Neuronal stem cell (in vitro differentiated cells): ENCODE data around the gene MAP4.
A peak's percentile ranks its signal among the peaks of the same experiment; 100 is the strongest.

Experiments used
- DNase-seq: peaks from one replicate; pipeline ENCODE4 v3.0.0-alpha.2; 2013; ENCODE audit warnings: low spot score
- H2AFZ ChIP-seq: one replicate; pipeline ENCODE4 v1.6.1; 2013; ENCODE audit warnings: mild to moderate bottlenecking, low read length, inconsistent platforms
- H2AK5ac ChIP-seq: 2 replicates; pipeline ENCODE4 v1.6.1; 2013; ENCODE audit warnings: low read depth, mild to moderate bottlenecking, inconsistent platforms, low read length, moderate library complexity, mixed read lengths
- H2BK120ac ChIP-seq: 2 replicates; pipeline ENCODE4 v1.6.1; 2013; ENCODE audit warnings: low read depth, mild to moderate bottlenecking, inconsistent platforms, low read length, moderate library complexity, mixed read lengths
- H2BK12ac ChIP-seq: one replicate; pipeline ENCODE4 v1.6.1; 2013; ENCODE audit warnings: low read length, inconsistent platforms
- H2BK15ac ChIP-seq: 2 replicates; pipeline ENCODE4 v1.6.1; 2013; ENCODE audit warnings: mild to moderate bottlenecking, low read length, inconsistent platforms, mixed read lengths
- H2BK5ac ChIP-seq: one replicate; pipeline ENCODE4 v1.6.1; 2013; ENCODE audit warnings: inconsistent platforms, mild to moderate bottlenecking, low read length, moderate library complexity
- H3K14ac ChIP-seq: one replicate; pipeline ENCODE4 v1.6.1; 2013; ENCODE audit warnings: low read length, inconsistent platforms
- H3K18ac ChIP-seq: 2 replicates; pipeline ENCODE4 v1.6.1; 2013; ENCODE audit warnings: low read length, inconsistent platforms
- H3K23ac ChIP-seq: 2 replicates; pipeline ENCODE4 v1.6.1; 2013; ENCODE audit warnings: low read depth, mild to moderate bottlenecking, mixed read lengths, low read length, inconsistent platforms; ENCODE audit not compliant: poor library complexity
- H3K27ac ChIP-seq: replicated peaks from 3 replicates; pipeline ENCODE4 v1.5.1; 2013; ENCODE audit warnings: low read length, inconsistent platforms
- H3K27me3 ChIP-seq, 3 experiments: 2 replicates each; pipeline ENCODE4 v1.6.1; 2013; ENCODE audit warnings: low read length in 3 of 3, mild to moderate bottlenecking in 2 of 3, inconsistent platforms in 1 of 3, low read depth in 1 of 3, mixed read lengths in 1 of 3, moderate library complexity in 1 of 3; ENCODE audit not compliant: control insufficient read depth in 3 of 3, insufficient read depth in 3 of 3
- H3K36me3 ChIP-seq, 2 donors: replicated peaks in 1 of 2; 2 replicates each; pipeline ENCODE4 v1.6.1; 2013; ENCODE audit warnings: low read length in 2 of 2; ENCODE audit not compliant: control insufficient read depth in 2 of 2, insufficient read depth in 2 of 2
- H3K4ac ChIP-seq: 2 replicates; pipeline ENCODE4 v1.6.1; 2013; ENCODE audit warnings: inconsistent platforms, mild to moderate bottlenecking, low read length, moderate library complexity
- H3K4me1 ChIP-seq, 2 donors: 1 replicate in 1 of 2; 2 replicates in 1 of 2; pipeline ENCODE4 v1.6.1; 2013; ENCODE audit warnings: low read length in 2 of 2, low read depth in 1 of 2; ENCODE audit not compliant: control insufficient read depth in 2 of 2, insufficient read depth in 1 of 2
- H3K4me2 ChIP-seq: one replicate; pipeline ENCODE4 v1.6.1; 2013; ENCODE audit warnings: mild to moderate bottlenecking, low read length, inconsistent platforms; ENCODE audit not compliant: insufficient read depth, poor library complexity, severe bottlenecking
- H3K4me3 ChIP-seq, 2 donors: 2 replicates each; pipeline ENCODE4 v1.5.1; 2013; ENCODE audit warnings: low read length in 2 of 2, mild to moderate bottlenecking in 2 of 2, inconsistent platforms in 1 of 2, moderate library complexity in 1 of 2
- H3K79me1 ChIP-seq: one replicate; pipeline ENCODE4 v1.6.1; 2013; ENCODE audit warnings: low read depth, mild to moderate bottlenecking, inconsistent platforms, low read length, moderate library complexity
- H3K9ac ChIP-seq: one replicate; pipeline ENCODE4 v1.6.1; 2013; ENCODE audit warnings: mild to moderate bottlenecking, low read depth, low read length, inconsistent platforms; ENCODE audit not compliant: poor library complexity
- H3K9me3 ChIP-seq, 2 donors: replicated peaks in 1 of 2; 2 replicates each; pipeline versions ENCODE3 to v1.6.1; 2013; ENCODE audit warnings: low read length in 2 of 2, mild to moderate bottlenecking in 2 of 2, inconsistent platforms in 1 of 2, low read depth in 1 of 2, mixed read lengths in 1 of 2, moderate library complexity in 1 of 2; ENCODE audit not compliant: control insufficient read depth in 2 of 2, insufficient read depth in 1 of 2
- H4K8ac ChIP-seq: one replicate; pipeline ENCODE4 v1.6.1; 2013; ENCODE audit warnings: low read depth, mild to moderate bottlenecking, inconsistent platforms, low read length, moderate library complexity
- H4K91ac ChIP-seq: one replicate; pipeline ENCODE4 v1.6.1; 2013; ENCODE audit warnings: low read length, low read depth, mild to moderate bottlenecking, inconsistent platforms; ENCODE audit not compliant: poor library complexity
- WGBS, 2 donors: extraction: QIAGEN DNeasy Blood & Tissue Kit; methylation state at CpG; one replicate each; pipeline ENCODE4 v1.1.7; 2013; ENCODE audit warnings: missing lambda C conversion rate in 2 of 2, mixed read lengths in 1 of 2; ENCODE audit not compliant: insufficient read length in 2 of 2, insufficient replicate concordance in 1 of 2; ENCODE audit errors: extremely low coverage in 2 of 2; 5-methylcytosine and 5-hydroxymethylcytosine counted together

Gene MAP4

GRCh38 chr3:48039487-48040190 is 23.4 kb upstream of the MAP4 start:
- H3K4me3 ChIP-seq: peak overlapping the region in 1 of 2 donors; percentile 1
- peaks cover 10 to 15% of the 10 kb centered on the region in 2 donors for H3K4me1 ChIP-seq
- H3K4me2 ChIP-seq: peak overlapping the region; percentile 28

GRCh38 chr3:48038971-48039481 is 22.8 kb upstream of the MAP4 start:
- Histone ChIP-seq H2AFZ (peak overlapping the region; percentile 16), H2BK15ac (no peak overlapping the region), H3K9me3 (no peaks in the 10 kb centered on the region), H4K8ac (no peak overlapping the region), H3K9ac (no peak overlapping the region), H2BK5ac (no peak overlapping the region), H2BK12ac (no peak overlapping the region), H3K27me3 (no peaks in the 10 kb centered on the region), H3K23ac (no peak overlapping the region), H3K36me3 (peaks cover 0 to 2% of the 10 kb centered on the region in 2 donors), H3K79me1 (no peaks in the 10 kb centered on the region), H3K4me2 (peak overlapping the region; percentile 28), H3K18ac (peak overlapping the region; percentile 74), H3K14ac (no peak overlapping the region), H3K4me3 (peak overlapping the region in 1 of 2 donors; percentile 1), H3K4me1 (peaks cover 12 to 17% of the 10 kb centered on the region in 2 donors), H3K27ac (peak overlapping the region; percentile 93), H2BK120ac (no peak overlapping the region), H2AK5ac (no peak overlapping the region), H4K91ac (no peak overlapping the region), H3K4ac (no peak overlapping the region)
- no CpG with 5 or more reads among the region's 6 CpGs for WGBS, 2 donors
- no peak for DNase-seq

More at GRCh38 chr3:48039487-48040190, 23.4 kb upstream of the MAP4 start:
- no peaks in the 10 kb centered on the region for H3K79me1 ChIP-seq
- no peak overlapping the region for H3K4ac ChIP-seq
- H3K27ac ChIP-seq: peak overlapping the region; percentile 93
- H2BK12ac ChIP-seq: no peak overlapping the region
- H4K8ac ChIP-seq: no peak overlapping the region
- H4K91ac ChIP-seq: no peak overlapping the region
- no peak overlapping the region for H2AFZ ChIP-seq
- H2BK5ac ChIP-seq: no peak overlapping the region
- H3K18ac ChIP-seq: peak overlapping the region; percentile 9
- H2BK15ac ChIP-seq: no peak overlapping the region
- no peak overlapping the region for H3K14ac ChIP-seq
- peaks cover 0 to 2% of the 10 kb centered on the region in 2 donors for H3K36me3 ChIP-seq
- no peaks in the 10 kb centered on the region for H3K9me3 ChIP-seq
- no peak overlapping the region for H3K23ac ChIP-seq
- H2AK5ac ChIP-seq: no peak overlapping the region
- no peak overlapping the region for H3K9ac ChIP-seq
- no peak overlapping the region for H2BK120ac ChIP-seq
- peak; percentile 72 for DNase-seq
- WGBS, 2 donors: no CpG with 5 or more reads among the region's 1 CpG
- no peaks in the 10 kb centered on the region for H3K27me3 ChIP-seq

GRCh38 chr3:48034000-48034516 is 17.8 kb upstream of the MAP4 start:
- H3K4me1 ChIP-seq: peaks cover 7 to 9% of the 10 kb centered on the region in 2 donors
- no peak overlapping the region for H2BK15ac ChIP-seq
- no peak overlapping the region for H2BK12ac ChIP-seq
- no peak overlapping the region for H4K8ac ChIP-seq
- H3K4ac ChIP-seq: no peak overlapping the region
- no peaks in the 10 kb centered on the region for H3K9me3 ChIP-seq
- H3K4me2 ChIP-seq: no peak overlapping the region
- no peak overlapping the region for H3K9ac ChIP-seq
- H3K4me3 ChIP-seq: no peak overlapping the region
- H3K18ac ChIP-seq: no peak overlapping the region
- H2AFZ ChIP-seq: no peak overlapping the region
- no CpG with 5 or more reads among the region's 2 CpGs for WGBS, 2 donors
- no peak for DNase-seq
- H2BK120ac ChIP-seq: no peak overlapping the region
- H3K79me1 ChIP-seq: no peaks in the 10 kb centered on the region
- H2BK5ac ChIP-seq: no peak overlapping the region
- H2AK5ac ChIP-seq: no peak overlapping the region
- no peak overlapping the region for H3K14ac ChIP-seq
- no peak overlapping the region for H3K23ac ChIP-seq
- H4K91ac ChIP-seq: no peak overlapping the region
- H3K27ac ChIP-seq: no peak overlapping the region
- no peaks in the 10 kb centered on the region for H3K27me3 ChIP-seq
- H3K36me3 ChIP-seq: peaks cover 0 to 2% of the 10 kb centered on the region in 2 donors

- Histone ChIP-seq H3K27ac (no peak overlapping the region), H2BK15ac (no peak overlapping the region), H3K9me3 (no peaks in the 10 kb centered on the region), H2BK12ac (no peak overlapping the region), H2AFZ (no peak overlapping the region), H2AK5ac (no peak overlapping the region), H3K4me1 (peaks cover 3 to 5% of the 10 kb centered on the region in 2 donors), H3K18ac (no peak overlapping the region), H3K4me3 (no peak overlapping the region), H4K8ac (no peak overlapping the region), H3K4ac (no peak overlapping the region), H2BK5ac (no peak overlapping the region), H3K9ac (no peak overlapping the region), H3K4me2 (no peak overlapping the region), H3K27me3 (no peaks in the 10 kb centered on the region), H3K23ac (no peak overlapping the region), H3K79me1 (no peaks in the 10 kb centered on the region), H4K91ac (no peak overlapping the region), H3K36me3 (no peaks in the 10 kb centered on the region), H3K14ac (no peak overlapping the region), H2BK120ac (no peak overlapping the region)
- no CpG with 5 or more reads among the region's 3 CpGs for WGBS, 2 donors
- no peak for DNase-seq
These were observed 14.0 kb upstream of the MAP4 start for GRCh38 chr3:48030188-48030587.
